Neural progenitor cell (in vitro differentiated cells): ENCODE data around the gene ZBTB7B.

Experiments used
- EZH2 ChIP-seq: fragments of 200-600 bp; sonication (generic); IDR thresholded peaks from 2 replicates; pipeline ENCODE4 v1.6.1; 2017; ENCODE audit warnings: antibody characterized with exemption, mild to moderate bottlenecking, moderate library complexity
- EZH2phosphoT487 ChIP-seq: fragments of 200-600 bp; sonication (generic); IDR thresholded peaks from 2 replicates; pipeline ENCODE4 v1.6.1; 2017; ENCODE audit warnings: antibody characterized with exemption
- TF ChIP-seq, protein P1 (sequence below): fragments of 200-600 bp; sonication (generic); IDR thresholded peaks from 2 replicates; pipeline ENCODE4 v1.5.1; 2017; ENCODE audit warnings: antibody characterized with exemption, mild to moderate bottlenecking

DNA sequence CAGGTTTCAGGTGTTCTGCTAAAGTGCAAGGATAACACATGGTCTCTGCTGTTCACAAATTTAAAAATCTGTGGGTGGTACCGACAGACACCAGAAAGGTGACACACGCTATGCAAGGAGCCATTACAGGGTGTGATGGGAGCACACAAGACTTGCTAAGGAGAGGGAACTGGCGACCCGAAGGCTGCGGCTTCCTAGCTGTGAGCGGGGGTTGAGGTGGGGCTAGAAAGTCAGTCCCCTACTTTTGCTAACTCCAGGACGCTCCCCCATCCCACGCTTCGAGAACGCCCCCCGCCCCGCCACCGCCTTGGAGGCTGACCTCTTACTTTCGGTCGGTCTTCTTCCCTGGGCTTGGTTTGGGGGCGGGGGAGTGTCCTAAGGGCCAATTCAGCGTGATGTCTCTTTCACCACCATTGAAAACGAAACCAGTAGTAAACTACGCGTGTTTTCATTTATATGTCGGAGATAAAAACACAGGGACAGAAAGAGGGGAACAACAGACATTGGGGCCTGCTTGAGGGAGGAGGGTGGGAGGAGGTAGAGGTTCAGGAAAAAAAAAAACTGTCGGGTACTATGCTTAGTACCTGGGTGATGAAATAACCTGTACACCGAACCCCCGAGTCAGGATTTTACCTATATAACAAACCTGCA, 27.1 kb upstream of the ZBTB7B start:
- no peak for TF ChIP-seq EZH2phosphoT487
- TF ChIP-seq, protein P1, sequence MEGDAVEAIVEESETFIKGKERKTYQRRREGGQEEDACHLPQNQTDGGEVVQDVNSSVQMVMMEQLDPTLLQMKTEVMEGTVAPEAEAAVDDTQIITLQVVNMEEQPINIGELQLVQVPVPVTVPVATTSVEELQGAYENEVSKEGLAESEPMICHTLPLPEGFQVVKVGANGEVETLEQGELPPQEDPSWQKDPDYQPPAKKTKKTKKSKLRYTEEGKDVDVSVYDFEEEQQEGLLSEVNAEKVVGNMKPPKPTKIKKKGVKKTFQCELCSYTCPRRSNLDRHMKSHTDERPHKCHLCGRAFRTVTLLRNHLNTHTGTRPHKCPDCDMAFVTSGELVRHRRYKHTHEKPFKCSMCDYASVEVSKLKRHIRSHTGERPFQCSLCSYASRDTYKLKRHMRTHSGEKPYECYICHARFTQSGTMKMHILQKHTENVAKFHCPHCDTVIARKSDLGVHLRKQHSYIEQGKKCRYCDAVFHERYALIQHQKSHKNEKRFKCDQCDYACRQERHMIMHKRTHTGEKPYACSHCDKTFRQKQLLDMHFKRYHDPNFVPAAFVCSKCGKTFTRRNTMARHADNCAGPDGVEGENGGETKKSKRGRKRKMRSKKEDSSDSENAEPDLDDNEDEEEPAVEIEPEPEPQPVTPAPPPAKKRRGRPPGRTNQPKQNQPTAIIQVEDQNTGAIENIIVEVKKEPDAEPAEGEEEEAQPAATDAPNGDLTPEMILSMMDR = no peak
- no peak for TF ChIP-seq EZH2
